LNCAP (cell line): ENCODE data around the gene MGAT4A.

Experiments
- CTCF ChIP-seq: fragments of 450-650 bp; IDR thresholded peaks from 2 replicates; pipeline ENCODE4 v1.5.1; 2017; ENCODE audit warnings: mild to moderate bottlenecking

Gene MGAT4A

GRCh38 chr2:98696200-98696599 lies 34.7 kb downstream of the MGAT4A start:
- TF ChIP-seq CTCF: no peak

DNA sequence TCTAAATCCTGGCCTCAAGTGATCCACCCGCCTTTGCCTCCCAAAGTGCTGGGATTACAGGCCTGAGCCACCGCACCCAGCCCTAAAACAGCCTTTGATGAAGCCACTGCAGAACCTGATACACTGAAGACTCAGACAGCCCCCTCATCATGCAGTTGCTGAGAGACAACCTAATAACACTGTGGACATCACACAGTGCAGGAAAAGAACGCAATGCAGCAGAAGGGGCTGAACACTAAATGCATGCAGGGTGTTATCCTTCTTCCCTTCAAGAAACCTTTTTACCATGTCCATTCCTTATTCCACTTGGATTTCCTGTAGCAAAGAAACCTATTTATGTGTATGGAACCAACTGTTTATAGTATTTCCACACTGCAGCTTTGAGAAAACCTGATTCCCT lies 35.7 kb downstream of the MGAT4A start:
- no peak for TF ChIP-seq CTCF

DNA sequence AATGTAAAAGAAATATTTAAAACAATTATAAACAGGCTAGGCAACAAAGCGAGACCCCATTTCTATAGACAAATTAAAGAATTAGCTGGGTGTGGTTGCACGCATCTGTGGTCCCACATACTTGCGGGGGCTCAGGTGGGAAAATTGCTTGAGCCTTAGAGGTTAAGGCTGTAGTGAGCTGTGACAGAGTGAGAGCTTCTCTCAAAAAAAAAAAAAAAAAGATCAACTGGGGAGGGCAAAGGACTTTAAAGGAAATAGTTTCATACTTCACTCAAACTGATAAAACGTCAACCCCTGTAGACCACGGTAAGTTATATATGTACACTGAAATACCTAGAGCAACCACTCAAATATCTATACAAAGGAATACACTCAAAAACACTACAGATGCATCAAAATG lies 37.5 kb downstream of the MGAT4A start:
- no peak for TF ChIP-seq CTCF

DNA sequence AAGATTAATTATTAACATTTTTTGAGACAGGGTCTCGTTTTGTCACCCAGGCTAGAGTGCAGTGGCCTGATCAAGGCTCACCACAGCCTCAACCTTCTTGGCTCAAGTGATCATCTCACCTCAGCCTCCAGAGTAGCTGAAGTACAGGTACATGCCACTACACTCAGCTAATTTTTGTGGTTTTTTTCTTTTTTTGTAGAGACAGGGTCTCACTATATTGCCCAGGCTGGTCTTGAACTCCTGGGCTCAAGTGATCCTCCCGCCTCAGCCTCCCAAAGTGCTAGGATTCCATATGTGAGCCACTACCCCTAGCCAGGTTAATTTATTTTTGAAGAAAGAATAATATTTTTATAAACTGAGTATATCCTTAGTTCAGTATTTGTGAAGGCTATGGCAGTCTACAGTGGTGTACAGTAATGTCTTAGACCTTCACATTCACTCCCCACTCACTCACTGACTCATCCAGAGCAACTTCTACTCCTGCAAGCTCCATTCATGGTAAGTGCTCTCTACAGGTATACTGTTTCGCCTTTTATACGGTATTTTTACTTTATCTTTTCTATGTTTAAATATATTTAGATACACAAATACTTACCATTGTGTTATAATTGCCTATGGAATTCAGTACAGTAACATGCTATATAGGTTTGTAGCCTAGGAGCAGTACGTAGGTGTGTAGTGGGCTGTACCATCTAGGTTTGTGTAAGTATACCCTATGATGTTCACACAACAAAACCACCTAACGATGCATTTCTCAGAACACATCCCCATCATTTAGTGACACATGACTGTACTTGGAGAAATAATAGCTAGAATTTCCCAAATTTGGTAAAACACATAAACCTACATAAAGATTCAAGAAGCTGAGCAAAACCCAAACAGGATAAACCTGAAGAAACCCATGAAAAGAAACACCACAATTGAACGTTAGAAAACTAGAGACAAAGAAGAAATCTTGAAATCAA lies 38.6 kb downstream of the MGAT4A start:
- TF ChIP-seq CTCF: no peak

DNA sequence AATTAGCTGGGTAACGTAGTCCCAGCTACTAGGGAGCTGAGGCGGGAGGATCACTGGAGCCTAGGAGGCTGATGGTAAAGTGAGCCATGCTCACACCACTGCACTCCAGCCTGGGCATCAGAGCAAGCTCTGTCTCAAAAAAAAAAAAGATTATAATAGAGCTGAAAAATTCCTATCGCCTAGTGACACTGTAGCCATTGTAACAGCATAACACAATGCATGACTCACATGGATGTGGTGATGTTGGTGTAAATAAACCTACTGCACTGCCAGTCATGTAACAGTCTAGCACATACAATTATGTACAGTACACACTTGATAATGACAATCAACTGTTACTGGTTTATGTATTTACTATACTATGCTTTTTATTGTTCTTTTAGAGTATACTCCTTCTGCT lies 39.6 kb downstream of the MGAT4A start:
- TF ChIP-seq CTCF: no peak

DNA sequence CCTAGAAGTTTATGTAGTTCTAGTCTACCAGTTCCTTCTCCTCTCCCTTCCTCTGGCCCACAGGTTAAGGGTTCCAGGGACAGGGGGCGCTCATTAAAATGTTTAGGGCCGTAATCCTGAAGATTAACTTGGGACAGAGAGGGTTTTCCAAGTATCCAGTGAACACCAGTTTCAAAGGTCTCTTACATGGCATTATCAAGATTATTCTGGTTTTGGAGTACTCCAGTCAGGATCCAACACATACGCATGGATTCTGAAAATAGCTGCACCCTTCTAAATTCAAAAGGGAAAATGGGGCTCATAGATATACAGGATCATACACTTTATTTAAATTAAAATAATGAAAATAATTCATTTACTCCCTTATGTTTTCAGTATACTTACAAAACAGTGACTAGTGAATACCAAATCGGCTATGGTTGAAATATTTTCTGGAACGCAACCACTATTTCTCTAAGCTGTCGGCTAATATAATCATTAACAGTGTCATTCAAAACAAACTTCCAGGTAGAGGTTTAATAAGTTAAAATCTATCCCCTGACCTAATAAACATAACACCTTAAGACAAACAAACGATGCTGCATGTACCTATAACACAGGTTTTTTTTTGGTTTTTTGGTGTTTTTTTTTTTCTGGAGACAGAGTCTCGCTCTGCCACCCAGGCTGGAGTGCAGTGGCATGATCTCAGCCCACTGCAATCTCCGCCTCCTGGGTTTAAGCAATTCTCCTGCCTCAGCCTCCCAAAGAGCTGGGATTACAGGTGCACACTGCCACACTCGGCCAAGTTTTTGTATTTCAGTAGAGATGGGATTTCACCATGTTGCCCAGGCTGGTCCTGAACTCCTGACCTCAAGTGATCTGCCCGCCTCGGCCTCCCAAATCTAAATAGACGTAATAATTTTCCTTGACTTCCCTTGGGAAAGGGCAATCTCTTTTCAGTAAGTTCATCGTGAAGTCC lies 44.7 kb downstream of the MGAT4A start:
- TF ChIP-seq CTCF: no peak

- TF ChIP-seq CTCF: no peak
Observed at GRCh38 chr2:98683728-98684127, 47.2 kb downstream of the MGAT4A start.
